HL-60 (cell line): ENCODE measurements around the gene KLRC1.

Experiments used
- DNase-seq, 2 experiments: peaks; one replicate each; pipeline ENCODE4 v3.0.0-alpha.2; 2010 to 2020; ENCODE audit warnings: low read depth in 1 of 2, low spot score in 1 of 2
- H3K27ac ChIP-seq: fragments of 250-450 bp; sonication (Bioruptor Pico); replicated peaks from 2 replicates; pipeline ENCODE4 v1.5.1; 2020; ENCODE audit warnings: mild to moderate bottlenecking, moderate library complexity
- H3K27me3 ChIP-seq: fragments of 250-450 bp; sonication (Bioruptor Pico); 2 replicates; pipeline ENCODE4 v1.5.1; 2021; ENCODE audit warnings: mild to moderate bottlenecking, moderate library complexity; ENCODE audit not compliant: insufficient read depth, poor library complexity, severe bottlenecking
- H3K4me3 ChIP-seq: replicated peaks from 2 replicates; pipeline ENCODE4 v1.5.1; 2011; ENCODE audit warnings: mild to moderate bottlenecking, control low read depth, low read length; ENCODE audit not compliant: insufficient read depth
- GABPA ChIP-seq: IDR thresholded peaks from 2 replicates; pipeline ENCODE4 v1.6.1; 2012; ENCODE audit warnings: low read depth
- POLR2AphosphoS5 ChIP-seq: IDR thresholded peaks from 2 replicates; pipeline ENCODE4 v1.6.1; 2012; ENCODE audit warnings: low read depth
- SPI1 ChIP-seq: IDR thresholded peaks from 2 replicates; pipeline ENCODE4 v1.6.1; 2012; ENCODE audit warnings: low read depth, mild to moderate bottlenecking, borderline replicate concordance
- TF ChIP-seq, protein P1 (sequence below): IDR thresholded peaks from 2 replicates; pipeline ENCODE4 v1.6.1; 2012; ENCODE audit warnings: low read depth; ENCODE audit not compliant: insufficient replicate concordance
- TF ChIP-seq, protein P2 (sequence below): IDR thresholded peaks from one replicate; pipeline ENCODE4 v1.5.1; 2011; ENCODE audit warnings: low read length, control low read depth, inconsistent platforms; ENCODE audit not compliant: insufficient read depth

Gene KLRC1

GRCh38 chr12:10406725-10407124 is 46.5 kb downstream of the KLRC1 start:
- H3K27ac ChIP-seq, result peak overlapping the region; percentile 1; the same call in 1 of the 2 replicates
- no peak overlapping the region for H3K4me3 ChIP-seq
- no peaks in the 10 kb centered on the region for H3K27me3 ChIP-seq
- DNase-seq, result peak; percentile 70 to 94
- TF ChIP-seq, protein P1, sequence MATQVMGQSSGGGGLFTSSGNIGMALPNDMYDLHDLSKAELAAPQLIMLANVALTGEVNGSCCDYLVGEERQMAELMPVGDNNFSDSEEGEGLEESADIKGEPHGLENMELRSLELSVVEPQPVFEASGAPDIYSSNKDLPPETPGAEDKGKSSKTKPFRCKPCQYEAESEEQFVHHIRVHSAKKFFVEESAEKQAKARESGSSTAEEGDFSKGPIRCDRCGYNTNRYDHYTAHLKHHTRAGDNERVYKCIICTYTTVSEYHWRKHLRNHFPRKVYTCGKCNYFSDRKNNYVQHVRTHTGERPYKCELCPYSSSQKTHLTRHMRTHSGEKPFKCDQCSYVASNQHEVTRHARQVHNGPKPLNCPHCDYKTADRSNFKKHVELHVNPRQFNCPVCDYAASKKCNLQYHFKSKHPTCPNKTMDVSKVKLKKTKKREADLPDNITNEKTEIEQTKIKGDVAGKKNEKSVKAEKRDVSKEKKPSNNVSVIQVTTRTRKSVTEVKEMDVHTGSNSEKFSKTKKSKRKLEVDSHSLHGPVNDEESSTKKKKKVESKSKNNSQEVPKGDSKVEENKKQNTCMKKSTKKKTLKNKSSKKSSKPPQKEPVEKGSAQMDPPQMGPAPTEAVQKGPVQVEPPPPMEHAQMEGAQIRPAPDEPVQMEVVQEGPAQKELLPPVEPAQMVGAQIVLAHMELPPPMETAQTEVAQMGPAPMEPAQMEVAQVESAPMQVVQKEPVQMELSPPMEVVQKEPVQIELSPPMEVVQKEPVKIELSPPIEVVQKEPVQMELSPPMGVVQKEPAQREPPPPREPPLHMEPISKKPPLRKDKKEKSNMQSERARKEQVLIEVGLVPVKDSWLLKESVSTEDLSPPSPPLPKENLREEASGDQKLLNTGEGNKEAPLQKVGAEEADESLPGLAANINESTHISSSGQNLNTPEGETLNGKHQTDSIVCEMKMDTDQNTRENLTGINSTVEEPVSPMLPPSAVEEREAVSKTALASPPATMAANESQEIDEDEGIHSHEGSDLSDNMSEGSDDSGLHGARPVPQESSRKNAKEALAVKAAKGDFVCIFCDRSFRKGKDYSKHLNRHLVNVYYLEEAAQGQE, result no peak
- TF ChIP-seq POLR2AphosphoS5 (peak; percentile 83), SPI1 (peak; percentile 99), GABPA (no peak)
- TF ChIP-seq, protein P2, sequence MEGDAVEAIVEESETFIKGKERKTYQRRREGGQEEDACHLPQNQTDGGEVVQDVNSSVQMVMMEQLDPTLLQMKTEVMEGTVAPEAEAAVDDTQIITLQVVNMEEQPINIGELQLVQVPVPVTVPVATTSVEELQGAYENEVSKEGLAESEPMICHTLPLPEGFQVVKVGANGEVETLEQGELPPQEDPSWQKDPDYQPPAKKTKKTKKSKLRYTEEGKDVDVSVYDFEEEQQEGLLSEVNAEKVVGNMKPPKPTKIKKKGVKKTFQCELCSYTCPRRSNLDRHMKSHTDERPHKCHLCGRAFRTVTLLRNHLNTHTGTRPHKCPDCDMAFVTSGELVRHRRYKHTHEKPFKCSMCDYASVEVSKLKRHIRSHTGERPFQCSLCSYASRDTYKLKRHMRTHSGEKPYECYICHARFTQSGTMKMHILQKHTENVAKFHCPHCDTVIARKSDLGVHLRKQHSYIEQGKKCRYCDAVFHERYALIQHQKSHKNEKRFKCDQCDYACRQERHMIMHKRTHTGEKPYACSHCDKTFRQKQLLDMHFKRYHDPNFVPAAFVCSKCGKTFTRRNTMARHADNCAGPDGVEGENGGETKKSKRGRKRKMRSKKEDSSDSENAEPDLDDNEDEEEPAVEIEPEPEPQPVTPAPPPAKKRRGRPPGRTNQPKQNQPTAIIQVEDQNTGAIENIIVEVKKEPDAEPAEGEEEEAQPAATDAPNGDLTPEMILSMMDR, result no peak

- TF ChIP-seq, protein P2, result no peak
- TF ChIP-seq SPI1, result no peak
- TF ChIP-seq, protein P1, result no peak
- no peak for TF ChIP-seq GABPA
- no peak for TF ChIP-seq POLR2AphosphoS5
- Histone ChIP-seq H3K4me3 (no peak overlapping the region), H3K27me3 (no peaks in the 10 kb centered on the region), H3K27ac (no peak overlapping the region)
- DNase-seq, result no peak
Observed at GRCh38 chr12:10405294-10405693, 47.9 kb downstream of the KLRC1 start.

DNA sequence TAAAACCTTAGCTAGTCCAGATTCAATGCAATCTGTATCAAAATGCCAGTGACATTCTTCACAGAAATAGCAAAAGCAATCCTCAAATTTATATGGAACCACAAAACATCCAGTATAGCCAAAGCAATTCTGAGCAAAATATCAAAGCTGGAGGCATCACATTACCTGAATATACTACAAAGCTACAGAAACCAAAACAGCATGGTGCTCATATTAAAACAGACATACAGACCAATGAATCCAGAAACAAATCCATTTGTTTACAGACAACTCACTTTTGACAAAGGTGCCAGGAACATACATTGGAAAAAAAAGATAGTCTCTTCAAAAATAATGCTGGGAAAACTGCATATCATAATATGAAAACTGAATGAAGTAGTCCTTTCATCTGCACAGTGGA is 48.4 kb downstream of the KLRC1 start:
- TF ChIP-seq SPI1 (no peak), POLR2AphosphoS5 (no peak), GABPA (no peak)
- TF ChIP-seq, protein P2, result no peak
- TF ChIP-seq, protein P1, result no peak
- Histone ChIP-seq H3K27me3 (no peaks in the 10 kb centered on the region), H3K4me3 (no peak overlapping the region), H3K27ac (no peak overlapping the region)
- no peak for DNase-seq
